ENCODE data around the gene RTKN. TPM values are rescaled to one million over a fixed set of nuclear protein-coding genes. Genes with fewer than 3 reads are reported as not detected.

Gene RTKN
- total RNA-seq, 1 experiment from 2014 or later = 50.4 TPM

DNA sequence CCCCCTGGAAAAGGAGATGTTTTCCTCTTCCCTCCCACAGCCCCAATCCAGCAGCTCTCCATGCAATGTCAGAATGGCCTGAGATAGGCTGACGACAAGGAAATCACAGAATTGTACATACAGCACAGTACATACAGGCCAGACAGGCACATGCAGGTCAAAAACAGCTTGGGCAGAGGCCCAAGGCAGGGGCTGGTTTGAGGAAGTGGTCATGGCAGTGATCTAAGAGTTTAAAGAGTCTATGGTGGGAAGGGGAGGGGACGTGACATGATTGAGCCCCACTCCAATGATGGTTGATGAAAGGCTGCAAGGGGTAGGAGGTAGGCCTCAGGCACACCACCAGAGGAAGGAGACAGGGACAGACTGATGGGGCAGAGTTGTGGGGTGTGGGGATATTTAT is 65.9 kb downstream of the RTKN start:
- no peak for DNase-seq
- no peak overlapping the region for H3K27ac ChIP-seq
- no peaks in the 10 kb centered on the region for H3K9me3 ChIP-seq (replicated peaks)
- no peaks in the 10 kb centered on the region for H3K27me3 ChIP-seq
- H3K4me3 ChIP-seq = no peak overlapping the region
- H3K36me3 ChIP-seq = peaks cover 9% of the 10 kb centered on the region
- H3K4me1 ChIP-seq = no peaks in the 10 kb centered on the region; the same call in 1 of the 2 replicates

Other genes with a start within 250 kb of the RTKN start
- gene MTHFD2, start 243.3 kb downstream of the RTKN start, total RNA-seq (2014; rRNA removed; shearing (Covaris generic)) = 210 and 236 TPM in 2 replicates
- gene SLC4A5, start 98.5 kb downstream of the RTKN start, total RNA-seq (2014; rRNA removed; shearing (Covaris generic)) = 0.08 TPM in 1 of 2 replicates, not detected in the other
- 113 TPM in 2 replicates for gene DCTN1, start 61.6 kb downstream of the RTKN start, total RNA-seq (2014; rRNA removed; shearing (Covaris generic))
- 0.43 and 0.48 TPM in 2 replicates for gene C2orf81, start 20.3 kb downstream of the RTKN start, total RNA-seq (2014; rRNA removed; shearing (Covaris generic))
- gene WDR54, start 20.2 kb downstream of the RTKN start, total RNA-seq (2014; rRNA removed; shearing (Covaris generic)) = 28.3 and 33.1 TPM in 2 replicates
- gene INO80B, start 13.2 kb upstream of the RTKN start, total RNA-seq (2014; rRNA removed; shearing (Covaris generic)) = 9.0 and 14.2 TPM in 2 replicates
- gene WBP1, start 16.5 kb upstream of the RTKN start, total RNA-seq (2014; rRNA removed; shearing (Covaris generic)) = 40.7 and 40.8 TPM in 2 replicates
- gene MOGS, start 23.4 kb upstream of the RTKN start, total RNA-seq (2014; rRNA removed; shearing (Covaris generic)) = 51.7 and 52.8 TPM in 2 replicates
- 49.6 and 62.0 TPM in 2 replicates for gene MRPL53, start 30.7 kb upstream of the RTKN start, total RNA-seq (2014; rRNA removed; shearing (Covaris generic))
- 22.0 and 24.0 TPM in 2 replicates for gene CCDC142, start 41.1 kb upstream of the RTKN start, total RNA-seq (2014; rRNA removed; shearing (Covaris generic))
- gene TTC31, start 41.1 kb upstream of the RTKN start, total RNA-seq (2014; rRNA removed; shearing (Covaris generic)) = 14.9 and 21.0 TPM in 2 replicates
- 0.58 and 1.3 TPM in 2 replicates for gene LBX2, start 57.7 kb upstream of the RTKN start, total RNA-seq (2014; rRNA removed; shearing (Covaris generic))
- gene PCGF1, start 65.8 kb upstream of the RTKN start, total RNA-seq (2014; rRNA removed; shearing (Covaris generic)) = 23.8 and 30.5 TPM in 2 replicates
- gene TLX2, start 72.5 kb upstream of the RTKN start, total RNA-seq (2014; rRNA removed; shearing (Covaris generic)) = not detected in 2 replicates
- 0.30 and 0.61 TPM in 2 replicates for gene DQX1, start 84.3 kb upstream of the RTKN start, total RNA-seq (2014; rRNA removed; shearing (Covaris generic))
- gene AUP1, start 87.8 kb upstream of the RTKN start, total RNA-seq (2014; rRNA removed; shearing (Covaris generic)) = 125 and 132 TPM in 2 replicates
- 42.6 and 46.3 TPM in 2 replicates for gene HTRA2, start 88.0 kb upstream of the RTKN start, total RNA-seq (2014; rRNA removed; shearing (Covaris generic))
- 16.8 and 19.0 TPM in 2 replicates for gene LOXL3, start 112.0 kb upstream of the RTKN start, total RNA-seq (2014; rRNA removed; shearing (Covaris generic))
- gene DOK1, start 112.8 kb upstream of the RTKN start, total RNA-seq (2014; rRNA removed; shearing (Covaris generic)) = 1.7 and 4.4 TPM in 2 replicates
- not detected in 2 replicates for gene M1AP, start 206.4 kb upstream of the RTKN start, total RNA-seq (2014; rRNA removed; shearing (Covaris generic))
- 3.9 and 5.6 TPM in 2 replicates for gene SEMA4F, start 212.3 kb upstream of the RTKN start, total RNA-seq (2014; rRNA removed; shearing (Covaris generic))

All from SJCRH30 (cell line).